ENCODE measurements around the gene KRT31. TPM values are rescaled to one million over a fixed set of nuclear protein-coding genes. Genes with fewer than 3 reads are reported as not detected.
A peak's percentile ranks its signal among the peaks of the same experiment; 100 is the strongest.

The KRT31 gene
- total and polyA plus RNA-seq, 2 of the 4 experiments (the other 2 are of a cell fraction): 0.05 TPM; not detected in 1

DNA sequence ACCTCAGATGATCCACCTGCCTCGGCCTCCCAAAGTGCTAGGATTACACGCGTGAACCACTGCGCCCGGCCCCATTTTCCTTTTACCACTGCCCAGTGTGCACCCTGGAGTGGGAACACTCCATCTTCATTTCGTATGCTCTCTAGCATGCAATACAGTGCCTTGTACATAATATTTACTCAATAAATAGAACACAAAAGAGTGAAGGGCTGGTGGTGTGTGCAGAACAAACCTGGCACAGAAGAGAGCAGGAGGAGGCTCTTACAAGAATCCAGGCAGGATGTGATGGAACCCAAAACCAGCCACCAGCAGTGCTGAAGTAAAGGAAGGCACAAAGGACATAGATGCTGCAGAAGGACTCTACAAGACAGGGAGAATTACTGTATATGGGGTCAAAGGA is 19.7 kb upstream of the KRT31 start:
- H2AK5ac ChIP-seq (ENCODE audit: low read depth, low read length): peak overlapping the region; percentile 85
- in situ Hi-C loops (cut with MboI; ENCODE audit: low sequenced_read_pairs): no loop called here
- no peak overlapping the region for H3K4me2 ChIP-seq (ENCODE audit: low read depth, low read length)
- no peaks in the 10 kb centered on the region for H3K9me3 ChIP-seq (ENCODE audit: control insufficient read depth, insufficient read depth, low read length)
- no peak overlapping the region for H3K4me3 ChIP-seq (ENCODE audit: insufficient read depth, low read depth, low read length)
- peak overlapping the region; percentile 83 for H4K5ac ChIP-seq (ENCODE audit: low read depth, low read length)
- WGBS, 2 experiments (ENCODE audit: extremely low coverage in 2 of 2, insufficient read length in 1 of 2): 96% methylated on average over 5 of the region's 6 CpGs; no CpG with 5 or more reads in 1 of the 2 experiments
- H3K23ac ChIP-seq (ENCODE audit: low read depth, low read length): 0 out of 2 replicates have a peak overlapping the region, but pooled peaks have one; percentile 58
- ChIA-PET CTCF (no interaction called here), POLR2A (ENCODE audit: unreplicated experiment) (no interaction called here)
- H3K9me1 ChIP-seq (ENCODE audit: insufficient read depth, low read length): peaks cover 29% of the 10 kb centered on the region
- peak overlapping the region; percentile 54 for H2BK20ac ChIP-seq (ENCODE audit: low read depth, low read length)
- DNase-seq (no peak), ATAC-seq (ENCODE audit: low read depth) (no peak)
- H2BK15ac ChIP-seq (ENCODE audit: low read depth, low read length): peak overlapping the region; percentile 75
- H3K4me1 ChIP-seq (ENCODE audit: control insufficient read depth, insufficient read depth, low read length): peaks cover 36% of the 10 kb centered on the region
- H4K20me1 ChIP-seq (ENCODE audit: insufficient read depth, low read length): no peaks in the 10 kb centered on the region
- H3K18ac ChIP-seq (ENCODE audit: low read depth, low read length): peak overlapping the region; percentile 74; the same call in 1 of the 2 replicates
- TF ChIP-seq, protein P1, sequence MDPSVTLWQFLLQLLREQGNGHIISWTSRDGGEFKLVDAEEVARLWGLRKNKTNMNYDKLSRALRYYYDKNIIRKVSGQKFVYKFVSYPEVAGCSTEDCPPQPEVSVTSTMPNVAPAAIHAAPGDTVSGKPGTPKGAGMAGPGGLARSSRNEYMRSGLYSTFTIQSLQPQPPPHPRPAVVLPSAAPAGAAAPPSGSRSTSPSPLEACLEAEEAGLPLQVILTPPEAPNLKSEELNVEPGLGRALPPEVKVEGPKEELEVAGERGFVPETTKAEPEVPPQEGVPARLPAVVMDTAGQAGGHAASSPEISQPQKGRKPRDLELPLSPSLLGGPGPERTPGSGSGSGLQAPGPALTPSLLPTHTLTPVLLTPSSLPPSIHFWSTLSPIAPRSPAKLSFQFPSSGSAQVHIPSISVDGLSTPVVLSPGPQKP (IDR thresholded peaks at IDR 0.05; ENCODE audit: borderline replicate concordance, low read depth, low read length): no peak
- TF ChIP-seq SMC3 (IDR thresholded peaks at IDR 0.05; ENCODE audit: low read depth, low read length): no peak
- no TSS peak for BruUV-seq (replicated peaks)
- H3K27me3 ChIP-seq (ENCODE audit: control insufficient read depth, insufficient read depth, low read length): no peaks in the 10 kb centered on the region
- dilution Hi-C loops (cut with HindIII; ENCODE audit: low sequenced_read_pairs, unreplicated experiment): no loop called here
- H4K8ac ChIP-seq (ENCODE audit: low read depth in 2 of 2, low read length in 2 of 2): peak overlapping the region; percentile 58 to 67; a peak in 3 of 4 replicates
- peak overlapping the region; percentile 56 for H2BK120ac ChIP-seq (ENCODE audit: low read depth, low read length)
- peak overlapping the region; percentile 1 for H2AFZ ChIP-seq (replicated peaks; ENCODE audit: low read length, poor library complexity)
- no peak overlapping the region for H3K56ac ChIP-seq (ENCODE audit: extremely low read depth, insufficient read depth, low read length)
- no peak overlapping the region for H3K9ac ChIP-seq (ENCODE audit: low read depth, low read length)
- peak overlapping the region; percentile 89 for H3K14ac ChIP-seq (replicated peaks; ENCODE audit: low read depth, low read length)
- no peaks in the 10 kb centered on the region for H3K79me1 ChIP-seq (ENCODE audit: low read depth in 1 of 2, low read length in 2 of 2)
- H3K27ac ChIP-seq (ENCODE audit: insufficient read depth, low read length): peak overlapping the region; percentile 11; the same call in 1 of the 2 replicates
- H3K36me3 ChIP-seq (ENCODE audit: control insufficient read depth, insufficient read depth, low read length): no peaks in the 10 kb centered on the region
- peak overlapping the region; percentile 62 for H4K91ac ChIP-seq (ENCODE audit: insufficient read depth, low read depth, low read length)
- H3K4ac ChIP-seq (ENCODE audit: low read depth, low read length): peak overlapping the region; percentile 65
- intact Hi-C loops (cut with micrococcal nuclease): no loop called here
- peak overlapping the region; percentile 9 for H2AK9ac ChIP-seq (replicated peaks; ENCODE audit: low read depth, low read length, poor library complexity)
- peak overlapping the region; percentile 36 for H2BK5ac ChIP-seq (ENCODE audit: low read depth, low read length, poor library complexity, severe bottlenecking)
